ENCODE measurements around the gene NIM1K. TPM values are rescaled to one million over a fixed set of nuclear protein-coding genes. Genes with fewer than 3 reads are reported as not detected.

Gene NIM1K
- total RNA-seq, 2 donors from 2014 or later = 0.52 TPM; not detected in 1

DNA sequence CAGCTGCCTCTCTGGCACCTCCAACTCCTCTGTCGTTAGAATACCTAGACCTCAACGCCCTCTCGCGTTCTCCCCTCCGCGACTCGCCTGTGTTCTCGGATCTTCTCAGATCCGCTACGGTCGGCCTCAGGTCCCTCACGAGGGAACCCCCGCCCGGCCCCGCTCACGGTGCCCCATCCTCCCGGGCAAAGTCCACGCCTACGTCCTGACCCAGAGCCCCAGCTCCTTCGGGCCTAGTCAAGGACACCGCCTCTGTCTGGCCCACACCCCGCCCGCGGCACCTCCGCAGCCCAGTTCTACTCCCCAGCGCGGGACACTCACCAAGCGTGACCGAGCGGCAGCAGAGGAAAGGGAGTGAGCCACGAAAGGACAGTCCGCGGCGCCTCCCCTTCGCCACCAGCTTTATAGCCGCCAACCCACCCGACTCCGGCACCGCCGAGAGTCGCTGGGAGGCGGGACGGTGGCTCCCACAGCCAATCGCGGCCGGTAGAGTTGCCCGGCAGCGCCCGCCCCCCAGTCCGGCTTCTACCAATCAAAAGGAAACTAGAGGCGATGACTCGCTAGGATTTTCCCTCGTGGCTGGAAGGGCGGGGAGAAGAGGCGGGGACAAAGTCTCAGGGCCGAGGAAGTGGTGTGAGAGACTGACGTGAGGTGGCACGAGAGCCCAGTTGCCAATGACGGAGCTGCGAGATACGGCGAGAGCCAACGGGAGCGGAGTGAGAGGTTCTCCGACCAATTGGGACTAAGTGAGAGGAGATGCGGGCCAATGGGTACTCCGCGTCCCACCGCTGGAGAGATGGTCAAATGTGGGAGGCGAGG, 121.2 kb downstream of the NIM1K start, which contains the start of gene HMGCS1:
HMGCS1 (minus strand) TSS at position 378 of the 819 bp plus-strand sequence. CDS start 14,447 bp downstream, outside the sequence.
- Histone ChIP-seq H3K9me3 (no peaks in the 10 kb centered on the region), H3K4me3 (peak within 1 kb of the TSS; percentile 68 to 74), H3K27ac (peak within 1 kb of the TSS; percentile 90 to 95 (median 93)), H3K4me1 (peaks cover 43% of the 10 kb centered on the region), H3K27me3 (no peaks in the 10 kb centered on the region), H3K36me3 (replicated peaks in 1 of 2; ENCODE audit: insufficient read depth in 1 of 2, low read depth in 2 of 2) (no peaks in the 10 kb centered on the region)
- ATAC-seq (peak; percentile 96), DNase-seq (peak; percentile 98 to 99 (median 98))
- peak; percentile 94 to 99 (median 98) for TF ChIP-seq POLR2A (IDR thresholded peaks at IDR 0.05)
- TF ChIP-seq, protein P1, sequence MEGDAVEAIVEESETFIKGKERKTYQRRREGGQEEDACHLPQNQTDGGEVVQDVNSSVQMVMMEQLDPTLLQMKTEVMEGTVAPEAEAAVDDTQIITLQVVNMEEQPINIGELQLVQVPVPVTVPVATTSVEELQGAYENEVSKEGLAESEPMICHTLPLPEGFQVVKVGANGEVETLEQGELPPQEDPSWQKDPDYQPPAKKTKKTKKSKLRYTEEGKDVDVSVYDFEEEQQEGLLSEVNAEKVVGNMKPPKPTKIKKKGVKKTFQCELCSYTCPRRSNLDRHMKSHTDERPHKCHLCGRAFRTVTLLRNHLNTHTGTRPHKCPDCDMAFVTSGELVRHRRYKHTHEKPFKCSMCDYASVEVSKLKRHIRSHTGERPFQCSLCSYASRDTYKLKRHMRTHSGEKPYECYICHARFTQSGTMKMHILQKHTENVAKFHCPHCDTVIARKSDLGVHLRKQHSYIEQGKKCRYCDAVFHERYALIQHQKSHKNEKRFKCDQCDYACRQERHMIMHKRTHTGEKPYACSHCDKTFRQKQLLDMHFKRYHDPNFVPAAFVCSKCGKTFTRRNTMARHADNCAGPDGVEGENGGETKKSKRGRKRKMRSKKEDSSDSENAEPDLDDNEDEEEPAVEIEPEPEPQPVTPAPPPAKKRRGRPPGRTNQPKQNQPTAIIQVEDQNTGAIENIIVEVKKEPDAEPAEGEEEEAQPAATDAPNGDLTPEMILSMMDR (IDR thresholded peaks at IDR 0.05) = peak in 2 of 7 experiments; percentile 1 to 26
- intact Hi-C loops (cut with DNase I) = no loop called here
- 0 to 1% methylated on average over 62 to 69 of the region's 70 CpGs for WGBS, 2 donors

DNA sequence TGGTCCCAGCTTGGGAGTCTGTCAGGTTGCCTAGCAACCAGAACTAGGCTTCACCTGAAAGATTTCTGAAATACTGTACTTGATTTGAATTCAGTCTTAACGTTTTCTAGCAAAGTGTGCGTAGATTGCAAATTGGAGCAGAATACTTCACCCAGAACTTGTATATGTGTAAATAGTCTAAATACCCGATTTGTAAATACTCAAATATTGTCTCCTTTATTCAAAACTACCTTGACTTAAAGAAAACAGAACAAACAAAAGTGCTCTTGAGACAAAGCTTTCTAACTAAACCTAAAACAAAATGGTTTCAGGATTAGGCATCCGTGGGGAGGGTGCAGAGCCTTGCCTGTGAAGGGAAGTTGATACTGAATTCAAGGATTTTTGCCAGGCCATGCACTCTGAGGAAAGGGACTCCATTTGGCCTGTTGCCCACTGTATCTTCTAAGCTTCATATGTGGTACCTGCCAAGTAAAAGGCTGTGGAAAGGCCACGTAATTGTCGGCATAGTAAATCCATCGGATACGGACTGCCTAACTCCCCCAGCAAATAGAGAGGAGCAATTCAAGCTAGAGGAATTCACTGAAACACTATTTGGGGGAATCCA, 121.9 kb downstream of the NIM1K start:
- Histone ChIP-seq H3K27me3 (no peaks in the 10 kb centered on the region), H3K4me3 (no peak overlapping the region), H3K9me3 (no peaks in the 10 kb centered on the region), H3K27ac (peak overlapping the region; percentile 66 to 95 (median 93)), H3K4me1 (peaks cover 43% of the 10 kb centered on the region), H3K36me3 (replicated peaks in 1 of 2; ENCODE audit: insufficient read depth in 1 of 2, low read depth in 2 of 2) (no peaks in the 10 kb centered on the region)
- DNase-seq (peak in 3 of 4 donors; percentile 11 to 21 (median 15)), ATAC-seq (no peak)
- intact Hi-C loops (cut with DNase I) = no loop called here
- TF ChIP-seq, protein P1 (IDR thresholded peaks at IDR 0.05) = no peak
- no peak for TF ChIP-seq POLR2A (IDR thresholded peaks at IDR 0.05)
- WGBS, 2 donors = 41 to 44% methylated on average over 8 of the region's 8 CpGs

DNA sequence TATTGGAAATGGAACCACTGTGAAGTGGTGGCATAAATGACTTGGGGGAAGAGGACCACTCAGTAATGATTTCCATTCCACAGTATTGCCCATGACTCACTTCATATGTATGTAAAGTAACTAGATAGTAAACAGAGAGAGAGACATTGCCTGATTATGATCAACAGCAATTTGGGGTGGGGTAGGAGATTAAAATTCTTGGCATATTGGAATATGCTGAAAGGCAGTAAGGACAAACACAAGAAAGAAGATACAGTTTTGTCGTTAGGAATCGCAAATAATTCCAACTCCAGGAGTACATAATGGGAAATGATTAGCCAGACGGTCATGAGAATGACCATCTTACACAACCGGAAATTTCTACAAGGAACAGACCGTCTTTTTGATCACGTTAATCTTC, 122.7 kb downstream of the NIM1K start:
- 88 to 93% methylated on average over 6 of the region's 6 CpGs for WGBS, 2 donors
- TF ChIP-seq POLR2A (IDR thresholded peaks at IDR 0.05) = no peak
- TF ChIP-seq, protein P1 (IDR thresholded peaks at IDR 0.05) = no peak
- no peaks in the 10 kb centered on the region for H3K9me3 ChIP-seq

GRCh38 chr5:43315263-43315662, 123.2 kb downstream of the NIM1K start:
- Histone ChIP-seq H3K9me3 (no peaks in the 10 kb centered on the region), H3K36me3 (replicated peaks in 1 of 2; ENCODE audit: insufficient read depth in 1 of 2, low read depth in 2 of 2) (no peaks in the 10 kb centered on the region), H3K27ac (no peak overlapping the region), H3K4me1 (peaks cover 30% of the 10 kb centered on the region), H3K27me3 (no peaks in the 10 kb centered on the region), H3K4me3 (no peak overlapping the region)
- 82 to 83% methylated on average over 8 of the region's 8 CpGs for WGBS, 2 donors
- no peak for ATAC-seq
- TF ChIP-seq, protein P1 (IDR thresholded peaks at IDR 0.05) = no peak
- TF ChIP-seq POLR2A (IDR thresholded peaks at IDR 0.05) = no peak
- intact Hi-C loops (cut with DNase I) = no loop called here
- no peak for DNase-seq

More for the DNA sequence above, 122.7 kb downstream of the NIM1K start:
- no peaks in the 10 kb centered on the region for H3K27me3 ChIP-seq
- no peak overlapping the region for H3K4me3 ChIP-seq
- H3K4me1 ChIP-seq = peaks cover 35% of the 10 kb centered on the region
- intact Hi-C loops (cut with DNase I) = no loop called here
- no peaks in the 10 kb centered on the region for H3K36me3 ChIP-seq (replicated peaks in 1 of 2; ENCODE audit: insufficient read depth in 1 of 2, low read depth in 2 of 2)
- DNase-seq (no peak), ATAC-seq (no peak)
- H3K27ac ChIP-seq = no peak overlapping the region
